Panc1 (cell line): ENCODE results near the gene RAD50. TPM values are rescaled to one million over a fixed set of nuclear protein-coding genes. Genes with fewer than 3 reads are reported as not detected.

ENCODE experiments used
- ATAC-seq: fragments of 200-7000 bp; cut with Tn5 transposase; 2 replicates; pipeline ENCODE4 v1.9.1; 2020; ENCODE audit warnings: mild to moderate bottlenecking, moderate library complexity
- BruUV-seq: library from RNA; stranded (reverse); fragments of 400-500 nt; replicated peaks from 2 replicates; lab custom pipeline; 2021; lab: Mats Ljungman, UMichigan
- CTCF ChIA-PET: fragments of 300-600 bp; sonication (Branson Sonifier 250); formaldehyde crosslinking; loops from one replicate; lab custom pipeline; 2022; ENCODE audit warnings: antibody characterized with exemption; lab: Charles Lee
- POLR2A ChIA-PET: fragments of 300-600 bp; sonication (Branson Sonifier 250); formaldehyde crosslinking; loops from one replicate; lab custom pipeline; 2022; ENCODE audit warnings: antibody characterized with exemption; lab: Charles Lee
- DNase-seq: peaks from one replicate; pipeline ENCODE4 v3.0.0-alpha.2; 2010; ENCODE audit warnings: low read depth, low spot score
- H3K27ac ChIP-seq: 2 replicates; pipeline ENCODE4 v1.5.1; 2011; ENCODE audit warnings: mild to moderate bottlenecking, low read length, inconsistent platforms
- H3K27me3 ChIP-seq: fragments of 200-500 bp; sonication (Bioruptor generic); 2 replicates; pipeline ENCODE4 v1.6.0; 2014; ENCODE audit warnings: low read length, inconsistent platforms; ENCODE audit not compliant: control insufficient read depth, insufficient read depth
- H3K36me3 ChIP-seq: fragments of 200-500 bp; sonication (Bioruptor generic); 2 replicates; pipeline ENCODE4 v1.5.1; 2014; ENCODE audit warnings: inconsistent platforms, mild to moderate bottlenecking, low read length, moderate library complexity; ENCODE audit not compliant: control insufficient read depth, insufficient read depth
- H3K4me1 ChIP-seq: 2 replicates; pipeline ENCODE4 v1.5.1; 2011; ENCODE audit warnings: inconsistent platforms, mild to moderate bottlenecking, low read length, moderate library complexity; ENCODE audit not compliant: control insufficient read depth, insufficient read depth
- H3K4me3 ChIP-seq, 2 experiments: 2 replicates each; pipeline ENCODE4 v1.5.1; 2011 to 2012; ENCODE audit warnings: low read depth in 2 of 2, low read length in 2 of 2, mild to moderate bottlenecking in 2 of 2, inconsistent platforms in 1 of 2, moderate library complexity in 1 of 2
- H3K9me3 ChIP-seq: fragments of 200-500 bp; sonication (Bioruptor generic); 2 replicates; pipeline ENCODE4 v1.5.1; 2014; ENCODE audit warnings: low read depth, mild to moderate bottlenecking, inconsistent platforms, low read length, moderate library complexity; ENCODE audit not compliant: control insufficient read depth, insufficient read depth
- CTCF ChIP-seq: fragments of 450-650 bp; IDR thresholded peaks from 2 replicates; pipeline ENCODE4 v1.5.1; 2017; ENCODE audit warnings: mild to moderate bottlenecking
- POLR2AphosphoS5 ChIP-seq: IDR thresholded peaks from 2 replicates; pipeline ENCODE4 v1.6.1; 2012; ENCODE audit warnings: mild to moderate bottlenecking, low read depth, low read length, moderate library complexity
- REST ChIP-seq, 2 experiments: IDR thresholded peaks; 2 replicates each; pipeline ENCODE4 v1.6.1; 2011 to 2012; ENCODE audit warnings: low read depth in 2 of 2, control low read depth in 1 of 2, low read length in 1 of 2, mild to moderate bottlenecking in 1 of 2, moderate library complexity in 1 of 2; ENCODE audit not compliant: insufficient read depth in 1 of 2
- SIN3A ChIP-seq: IDR thresholded peaks from 2 replicates; pipeline ENCODE4 v1.6.1; 2012; ENCODE audit warnings: low read depth, mild to moderate bottlenecking, low read length, moderate library complexity, borderline replicate concordance; ENCODE audit not compliant: insufficient read depth
- TCF7L2 ChIP-seq: IDR thresholded peaks from 2 replicates; pipeline ENCODE4 v1.6.1; 2011; ENCODE audit warnings: mild to moderate bottlenecking, low read depth, low read length, inconsistent platforms
- in situ Hi-C: cut with HindIII; loops from 2 replicates; pipeline ENCODE4 v1.10.0; 2016; ENCODE audit warnings: low sequenced_read_pairs, low pct_unique_long_range_greater_than_20kb
- intact Hi-C: fragments of 100-400 bp; cut with micrococcal nuclease; formaldehyde crosslinking; loops from one replicate; pipeline ENCODE4 v1.10.0; 2022; ENCODE audit not compliant: unreplicated experiment
- total RNA-seq: library from RNA; stranded (reverse); gene quantifications from one replicate; pipeline ENCODE4 v1.2.1, GENCODE V29; 2021; ENCODE audit not compliant: unreplicated experiment

Gene RAD50
- total RNA-seq, 1 experiment from 2014 or later, result 77.6 TPM

GRCh38 chr5:132662925-132663770, 106.4 kb downstream of the RAD50 start:
- CTCF ChIA-PET, result no interaction called here
- BruUV-seq, result no TSS peak

More at GRCh38 chr5:132662925-132663770, 106.4 kb downstream of the RAD50 start:
- ATAC-seq, result peak; percentile 48
- no peaks in the 10 kb centered on the region for H3K27me3 ChIP-seq
- no peak overlapping the region for H3K4me3 ChIP-seq
- DNase-seq, result no peak
- in situ Hi-C loops (no loop called here), intact Hi-C loops (no loop called here)
- no peaks in the 10 kb centered on the region for H3K9me3 ChIP-seq
- H3K36me3 ChIP-seq, result no peaks in the 10 kb centered on the region
- H3K27ac ChIP-seq, result no peak overlapping the region
- POLR2A ChIA-PET, result no interaction called here
- H3K4me1 ChIP-seq, result no peaks in the 10 kb centered on the region
- TF ChIP-seq POLR2AphosphoS5 (no peak), SIN3A (no peak), TCF7L2 (no peak), REST (IDR thresholded peaks at IDR 0.05; ENCODE audit: insufficient read depth in 1 of 2, low read depth in 2 of 2, low read length in 1 of 2) (no peak), CTCF (no peak)
